Tongue (tissue), 2 donors: ENCODE results near the gene KIF12. TPM values are rescaled to one million over a fixed set of nuclear protein-coding genes. Genes with fewer than 3 reads are reported as not detected.

Experiments used
- DNase-seq: peaks from one replicate; pipeline ENCODE4 v3.0.0-alpha.2; 2015
- total RNA-seq: library from RNA; depleted of rRNA; stranded (reverse); fragments of >200 nt; gene quantifications from one replicate; pipeline ENCODE4 v1.2.3, GENCODE V29; 2014

The KIF12 gene
- total RNA-seq, 1 donor from 2014 or later: 0.31 TPM

DNA sequence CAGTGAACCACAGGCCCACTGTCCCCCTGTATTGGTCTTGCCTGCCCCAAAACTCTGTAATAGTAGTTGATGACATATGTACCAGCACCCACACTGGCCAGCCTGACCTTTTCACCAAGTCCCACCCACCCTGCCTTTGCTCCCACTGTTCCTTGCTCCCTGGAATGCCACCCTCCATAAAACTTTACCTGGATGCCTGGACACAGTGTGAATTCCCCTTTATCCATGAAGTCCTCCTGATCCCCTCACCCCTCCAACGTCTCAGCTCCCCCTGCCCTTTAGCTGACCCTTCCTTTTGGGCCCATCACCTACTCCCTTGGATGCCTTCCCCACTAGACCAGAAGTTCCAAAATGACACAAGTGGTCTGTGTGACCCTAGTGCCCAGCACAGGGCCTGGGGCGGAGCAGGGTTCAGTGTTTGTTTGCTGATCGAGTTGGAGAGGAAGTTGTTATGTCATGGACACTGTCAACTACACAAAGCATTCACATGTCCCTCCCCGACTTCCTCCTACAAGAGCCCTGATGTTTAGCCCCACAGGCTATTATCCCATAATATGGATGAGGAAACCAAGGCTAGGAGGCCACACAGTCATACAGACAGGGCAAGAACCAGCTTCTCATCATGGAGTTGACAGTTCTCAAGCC lies 37.1 kb downstream of the KIF12 start:
- no peak for DNase-seq

DNA sequence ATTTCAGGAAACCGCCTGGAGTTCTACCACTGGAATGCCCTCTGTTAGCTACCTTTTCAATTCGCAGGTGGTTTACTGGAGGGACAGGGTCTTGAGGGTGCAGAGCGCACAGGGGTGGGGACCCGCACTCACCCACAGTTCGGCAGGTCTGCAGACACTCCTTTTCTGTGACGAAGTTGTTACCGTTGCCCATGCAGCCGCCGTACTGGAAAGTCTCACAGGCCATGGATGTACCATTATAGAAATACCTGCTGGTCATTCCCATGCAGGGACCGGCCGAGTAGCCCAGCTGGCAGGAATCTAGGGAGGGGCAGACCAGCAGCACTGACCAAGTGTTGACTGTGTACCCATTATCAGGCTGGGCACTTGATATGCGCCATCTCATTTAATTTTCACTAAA lies 37.8 kb downstream of the KIF12 start:
- DNase-seq: no peak

GRCh38 chr9:114060711-114061110 lies 38.4 kb downstream of the KIF12 start:
- DNase-seq: no peak

DNA sequence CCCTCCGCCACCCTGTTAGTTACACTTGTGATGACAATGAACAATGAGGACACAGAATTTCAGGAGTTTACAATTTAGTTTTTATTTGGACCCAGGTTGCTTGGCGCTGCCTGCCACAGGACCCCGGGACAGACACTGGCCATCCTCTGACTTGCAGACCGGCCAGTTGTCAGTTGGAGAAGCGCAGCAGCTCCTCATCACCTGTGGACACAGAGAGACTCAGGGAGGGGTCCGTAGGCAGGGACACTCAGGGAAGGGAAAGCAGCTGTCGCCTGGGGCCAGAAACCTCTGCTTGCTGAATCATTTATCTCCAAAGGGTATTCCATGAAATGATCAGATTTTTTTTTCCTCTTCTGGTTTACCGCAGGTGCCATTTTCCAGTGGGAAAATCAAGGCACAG lies 39.0 kb downstream of the KIF12 start:
- DNase-seq: no peak

GRCh38 chr9:114059047-114059803 lies 39.9 kb downstream of the KIF12 start:
- DNase-seq: peak; percentile 68

GRCh38 chr9:114058688-114059046 lies 40.4 kb downstream of the KIF12 start:
- no peak for DNase-seq

GRCh38 chr9:114057161-114057885 lies 41.8 kb downstream of the KIF12 start:
- no peak for DNase-seq

GRCh38 chr9:114056527-114056926 lies 42.6 kb downstream of the KIF12 start:
- no peak for DNase-seq

DNA sequence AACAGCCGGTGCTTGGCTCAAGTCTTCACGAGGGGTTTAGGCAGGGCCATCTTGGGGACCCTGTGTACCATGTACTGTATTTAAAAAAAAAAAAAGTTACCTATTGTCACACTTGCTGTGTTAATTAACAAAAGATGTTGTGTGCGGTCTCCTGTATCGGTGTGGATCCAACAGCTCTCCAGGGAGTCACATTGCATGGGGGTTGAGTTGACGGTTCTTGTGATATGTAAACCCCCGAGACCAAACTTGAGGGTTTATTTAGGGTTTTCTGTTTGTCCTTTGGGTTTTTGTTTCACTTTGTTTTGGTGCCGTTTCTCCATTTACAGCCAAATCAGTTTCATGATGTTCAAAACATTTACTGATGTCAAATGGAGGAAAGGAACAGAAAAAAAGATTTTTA lies 43.2 kb downstream of the KIF12 start:
- no peak for DNase-seq

GRCh38 chr9:114055061-114055460 lies 44.0 kb downstream of the KIF12 start:
- DNase-seq: no peak

GRCh38 chr9:114054191-114054690 lies 44.9 kb downstream of the KIF12 start:
- no peak for DNase-seq

- no peak for DNase-seq
Measured at GRCh38 chr9:114053246-114054005, 45.7 kb downstream of the KIF12 start.

DNA sequence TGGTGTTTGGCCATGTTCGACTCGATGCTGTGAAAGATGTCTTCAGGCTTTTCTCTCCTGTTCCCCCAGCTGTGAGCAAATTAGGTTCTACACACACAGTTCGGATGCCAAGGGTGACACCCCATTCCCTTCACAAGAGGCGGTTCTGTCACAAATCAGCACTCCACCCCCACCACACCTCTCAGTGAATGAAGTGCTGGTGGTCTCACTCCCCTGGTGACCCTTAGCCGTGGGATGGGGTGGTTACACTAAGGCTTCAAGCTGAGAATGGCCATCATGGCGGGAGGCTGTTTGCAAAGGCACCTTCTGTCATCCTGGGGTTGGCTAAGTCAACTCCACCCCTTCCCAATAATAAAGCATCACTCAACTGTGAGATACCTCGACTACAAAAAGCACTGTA lies 47.4 kb downstream of the KIF12 start:
- DNase-seq: no peak

DNA sequence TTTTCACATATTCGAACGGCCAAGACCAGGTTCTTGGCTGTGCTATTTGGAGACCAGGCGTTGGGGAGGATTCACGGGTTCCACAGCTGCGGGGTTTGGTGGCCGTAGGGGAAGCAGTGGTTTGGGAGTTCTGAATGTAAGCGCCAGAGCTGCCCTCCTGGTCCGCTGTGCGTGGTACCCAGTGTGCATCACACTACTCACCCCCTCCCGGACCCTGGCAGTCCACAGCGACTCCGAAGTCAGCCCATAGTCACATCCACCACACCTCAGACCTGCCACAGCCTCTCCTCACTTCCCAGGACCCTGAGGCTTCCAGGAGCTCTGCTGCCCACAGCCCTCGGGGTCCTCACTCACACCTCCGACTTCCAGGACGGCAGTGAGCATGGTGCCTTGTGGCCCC lies 47.8 kb downstream of the KIF12 start:
- no peak for DNase-seq

GRCh38 chr9:114050646-114051045 lies 48.4 kb downstream of the KIF12 start:
- no peak for DNase-seq

DNA sequence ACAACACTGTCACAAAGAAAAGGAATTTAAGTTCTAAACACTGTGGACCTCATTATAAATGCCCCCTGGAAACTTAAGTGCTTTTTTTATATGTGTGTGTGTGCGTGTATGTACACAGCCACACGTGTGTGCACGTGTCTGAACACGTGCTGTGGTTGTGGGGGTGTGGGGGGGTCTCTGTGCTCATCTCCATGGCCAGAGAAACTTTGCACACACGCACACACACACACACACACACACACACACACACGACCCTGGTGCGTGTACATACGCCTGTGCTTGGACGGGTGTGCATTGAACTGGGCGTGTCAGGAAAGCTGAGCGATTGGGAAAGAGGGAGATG lies 48.9 kb downstream of the KIF12 start:
- DNase-seq: no peak

- no peak for DNase-seq
Measured at GRCh38 chr9:114049441-114050225, 49.5 kb downstream of the KIF12 start.

DNA sequence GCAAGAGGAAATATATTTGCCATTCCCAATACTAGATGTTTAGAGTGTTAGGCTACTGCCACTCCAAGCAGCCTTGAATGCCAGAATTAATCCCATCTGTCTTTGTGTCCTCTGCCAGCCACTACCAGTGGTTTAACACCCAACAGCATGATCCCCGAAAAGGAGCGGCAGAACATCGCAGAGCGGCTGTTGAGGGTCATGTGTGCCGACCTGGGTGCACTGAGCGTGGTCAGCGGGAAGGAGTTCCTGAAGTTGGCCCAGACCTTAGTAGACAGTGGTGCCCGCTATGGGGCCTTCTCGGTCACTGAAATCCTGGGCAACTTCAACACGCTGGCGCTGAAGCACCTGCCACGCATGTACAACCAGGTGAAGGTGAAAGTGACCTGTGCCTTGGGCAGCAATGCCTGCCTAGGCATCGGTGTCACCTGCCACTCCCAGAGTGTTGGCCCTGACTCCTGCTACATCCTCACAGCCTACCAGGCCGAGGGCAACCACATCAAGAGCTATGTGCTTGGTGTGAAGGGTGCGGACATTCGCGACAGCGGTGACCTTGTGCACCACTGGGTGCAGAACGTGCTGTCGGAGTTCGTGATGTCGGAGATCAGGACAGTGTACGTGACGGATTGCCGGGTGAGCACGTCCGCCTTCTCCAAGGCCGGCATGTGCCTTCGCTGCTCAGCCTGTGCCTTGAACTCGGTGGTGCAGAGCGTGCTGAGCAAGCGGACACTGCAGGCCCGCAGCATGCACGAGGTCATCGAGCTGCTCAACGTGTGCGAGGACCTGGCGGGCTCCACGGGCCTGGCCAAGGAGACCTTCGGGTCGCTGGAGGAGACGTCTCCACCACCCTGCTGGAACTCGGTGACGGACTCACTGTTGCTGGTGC lies 50.3 kb downstream of the KIF12 start:
- DNase-seq: no peak

GRCh38 chr9:114047717-114048116 lies 51.4 kb downstream of the KIF12 start:
- DNase-seq: no peak

DNA sequence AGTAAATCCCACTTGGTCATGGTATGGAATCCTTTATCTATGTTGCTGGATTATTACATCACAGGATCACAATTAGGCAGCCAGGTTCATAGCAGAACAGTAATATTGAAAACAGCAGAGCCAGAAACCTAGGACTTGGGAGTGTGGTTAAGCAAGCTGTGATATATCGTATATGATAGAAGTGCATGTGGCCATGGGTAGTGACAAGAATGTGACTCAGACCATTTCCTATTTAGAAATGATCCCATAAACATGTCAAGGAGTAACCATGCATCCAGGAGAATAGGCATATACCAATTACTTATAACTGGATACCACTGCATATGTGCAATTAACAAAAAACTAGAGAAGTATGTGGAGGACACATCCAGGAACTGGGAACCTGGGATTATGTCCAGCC lies 52.2 kb downstream of the KIF12 start:
- no peak for DNase-seq

- no peak for DNase-seq
Measured at GRCh38 chr9:114046237-114046755, 52.8 kb downstream of the KIF12 start.
